GM19463 (cell line): ENCODE results near the gene IFT88.

Experiments used
- ATAC-seq: cut with Tn5 transposase; IDR thresholded peaks from one replicate; pipeline ENCODE4 v1.9.1; 2021; ENCODE audit warnings: mild to moderate bottlenecking, moderate library complexity; ENCODE audit not compliant: unreplicated experiment

IFT88 gene

GRCh38 chr13:20566898-20567874 lies at the start of gene IFT88:
Gene IFT88, plus strand, starts transcription at chr13:20567157. Its CDS starts 7,229 bp downstream, at chr13:20574386.
- ATAC-seq = peak; percentile 89

GRCh38 chr13:20518660-20519100 lies 48.3 kb upstream of the IFT88 start:
- ATAC-seq = no peak

- ATAC-seq = no peak
Measured at GRCh38 chr13:20519875-20520274, 47.1 kb upstream of the IFT88 start.

- ATAC-seq = no peak
Measured at GRCh38 chr13:20521364-20522115, 45.4 kb upstream of the IFT88 start.

- ATAC-seq = peak; percentile 14
Measured at GRCh38 chr13:20525144-20525600, 41.8 kb upstream of the IFT88 start.

GRCh38 chr13:20525601-20526544 lies 41.1 kb upstream of the IFT88 start, which contains the start of gene CRYL1:
Gene CRYL1, minus strand, starts transcription at chr13:20525857. Its CDS starts 63 bp downstream, at chr13:20525794.
- ATAC-seq = peak; percentile 76

GRCh38 chr13:20526664-20527063 lies 40.3 kb upstream of the IFT88 start:
- ATAC-seq = no peak

GRCh38 chr13:20528452-20528851 lies 38.5 kb upstream of the IFT88 start:
- peak; percentile 30 for ATAC-seq

GRCh38 chr13:20534038-20534608 lies 32.8 kb upstream of the IFT88 start:
- ATAC-seq = no peak

GRCh38 chr13:20536992-20537391 lies 30.0 kb upstream of the IFT88 start:
- no peak for ATAC-seq

- ATAC-seq = peak; percentile 62
Measured at GRCh38 chr13:20544201-20544923, 22.6 kb upstream of the IFT88 start.

- ATAC-seq = no peak
Measured at GRCh38 chr13:20546556-20546955, 20.4 kb upstream of the IFT88 start.

- no peak for ATAC-seq
Measured at GRCh38 chr13:20547479-20547908, 19.5 kb upstream of the IFT88 start.

- no peak for ATAC-seq
Measured at GRCh38 chr13:20550799-20551198, 16.2 kb upstream of the IFT88 start.

- ATAC-seq = no peak
Measured at GRCh38 chr13:20553311-20553710, 13.6 kb upstream of the IFT88 start.

GRCh38 chr13:20558982-20559381 lies 8.0 kb upstream of the IFT88 start:
- no peak for ATAC-seq

GRCh38 chr13:20559659-20560356 lies 7.1 kb upstream of the IFT88 start:
- no peak for ATAC-seq

- ATAC-seq = no peak
Measured at GRCh38 chr13:20561741-20562140, 5.2 kb upstream of the IFT88 start.
